ENCODE data around the gene BCAM. TPM values are rescaled to one million over a fixed set of nuclear protein-coding genes. Genes with fewer than 3 reads are reported as not detected.
A peak's percentile ranks its signal among the peaks of the same experiment; 100 is the strongest.
"Not testable (repeated sequence)": the region's sequence is repeated elsewhere in the genome, so short reads cannot be mapped to it uniquely, and the experiment has no call there.

BCAM gene, protein sequence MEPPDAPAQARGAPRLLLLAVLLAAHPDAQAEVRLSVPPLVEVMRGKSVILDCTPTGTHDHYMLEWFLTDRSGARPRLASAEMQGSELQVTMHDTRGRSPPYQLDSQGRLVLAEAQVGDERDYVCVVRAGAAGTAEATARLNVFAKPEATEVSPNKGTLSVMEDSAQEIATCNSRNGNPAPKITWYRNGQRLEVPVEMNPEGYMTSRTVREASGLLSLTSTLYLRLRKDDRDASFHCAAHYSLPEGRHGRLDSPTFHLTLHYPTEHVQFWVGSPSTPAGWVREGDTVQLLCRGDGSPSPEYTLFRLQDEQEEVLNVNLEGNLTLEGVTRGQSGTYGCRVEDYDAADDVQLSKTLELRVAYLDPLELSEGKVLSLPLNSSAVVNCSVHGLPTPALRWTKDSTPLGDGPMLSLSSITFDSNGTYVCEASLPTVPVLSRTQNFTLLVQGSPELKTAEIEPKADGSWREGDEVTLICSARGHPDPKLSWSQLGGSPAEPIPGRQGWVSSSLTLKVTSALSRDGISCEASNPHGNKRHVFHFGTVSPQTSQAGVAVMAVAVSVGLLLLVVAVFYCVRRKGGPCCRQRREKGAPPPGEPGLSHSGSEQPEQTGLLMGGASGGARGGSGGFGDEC
- 0.25 and 7.6 TPM in 2 replicates for total RNA-seq (2012; rRNA removed)

DNA sequence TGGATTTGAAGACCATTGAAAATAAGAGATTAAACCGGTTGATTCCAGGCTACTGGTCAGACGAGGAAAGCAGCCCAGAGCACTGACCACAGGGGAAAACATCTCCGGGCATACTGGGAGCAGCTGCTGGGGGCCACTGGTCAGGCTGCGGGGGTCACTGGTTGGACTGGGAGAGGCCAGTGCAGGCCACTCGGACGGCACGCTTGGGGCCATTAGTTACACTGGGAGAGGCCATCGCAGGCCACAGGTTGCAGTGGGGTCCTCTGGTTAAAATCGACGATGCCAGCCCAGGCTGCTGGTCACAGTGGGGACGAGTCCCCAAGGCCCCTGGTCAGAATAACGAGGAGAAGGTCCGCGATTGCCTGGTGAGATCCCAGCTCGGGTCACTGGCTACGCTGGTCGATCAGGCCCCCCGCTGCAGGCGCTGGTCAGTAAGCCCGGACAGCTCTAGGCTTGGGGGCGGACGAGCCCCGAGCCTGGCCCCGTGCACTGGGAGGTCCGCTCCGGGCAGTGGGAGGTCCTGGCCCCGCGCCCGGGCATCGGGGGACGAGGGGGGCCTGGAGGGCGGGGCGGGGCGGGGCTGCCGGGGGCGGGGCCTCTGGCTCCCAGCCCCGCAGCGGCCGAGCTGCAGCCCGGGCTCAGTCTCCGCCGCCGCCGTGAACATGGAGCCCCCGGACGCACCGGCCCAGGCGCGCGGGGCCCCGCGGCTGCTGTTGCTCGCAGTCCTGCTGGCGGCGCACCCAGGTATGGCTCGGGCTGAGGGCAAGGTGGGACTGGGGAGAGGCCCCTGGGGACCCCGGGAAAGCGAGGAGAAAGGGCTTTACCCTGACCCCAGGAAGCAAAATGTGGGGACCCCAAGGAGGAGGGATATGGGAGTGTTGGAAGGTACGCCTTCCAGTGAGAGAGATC, at the start of gene BCAM:
TSS of gene BCAM (plus strand) at position 641 of the 909 bp plus-strand sequence. CDS start at position 663, 22 bp downstream.
- no peaks in the 10 kb centered on the region for H3K9me3 ChIP-seq (replicated peaks; ENCODE audit: low read length)
- H3K27me3 ChIP-seq (ENCODE audit: control insufficient read depth, insufficient read depth, low read length) = no peaks in the 10 kb centered on the region
- H3K4me1 ChIP-seq (ENCODE audit: control insufficient read depth, insufficient read depth, low read length) = peaks cover 18% of the 10 kb centered on the region
- H3K9ac ChIP-seq (ENCODE audit: low read depth, low read length) = peak within 1 kb of the TSS; percentile 80
- H3K4me3 ChIP-seq (ENCODE audit: low read length) = peak within 1 kb of the TSS; percentile 77
- no peaks in the 10 kb centered on the region for H3K36me3 ChIP-seq (ENCODE audit: insufficient read depth, low read length)
- peak within 1 kb of the TSS; percentile 98 for H3K4me2 ChIP-seq (ENCODE audit: low read length)

DNA sequence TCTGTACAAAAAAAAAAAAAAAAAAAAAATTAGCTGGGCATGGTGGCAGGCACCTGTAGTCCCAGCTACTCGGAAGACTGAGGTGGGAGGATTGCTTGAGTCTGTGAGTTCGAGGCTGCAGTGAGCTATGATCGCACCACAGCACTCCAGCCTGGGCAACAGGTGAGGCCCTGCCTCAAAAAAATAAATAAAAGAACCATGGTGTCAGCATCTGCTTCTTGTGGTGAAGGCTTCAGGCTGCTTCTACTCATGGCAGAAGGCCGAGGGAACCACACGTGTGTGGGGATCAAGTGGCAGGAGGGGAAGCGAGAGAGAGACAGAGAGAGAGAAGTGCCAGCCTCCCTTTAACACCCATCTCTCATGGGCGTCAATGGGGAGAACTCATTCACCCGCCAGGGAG, 46.9 kb upstream of the BCAM start:
- Histone ChIP-seq H3K9me3 (replicated peaks; ENCODE audit: low read length) (no peaks in the 10 kb centered on the region), H3K4me2 (ENCODE audit: low read length) (no peak overlapping the region), H3K9ac (ENCODE audit: low read depth, low read length) (no peak overlapping the region), H3K36me3 (ENCODE audit: insufficient read depth, low read length) (peaks cover 29% of the 10 kb centered on the region), H3K4me1 (ENCODE audit: control insufficient read depth, insufficient read depth, low read length) (peaks cover 27% of the 10 kb centered on the region), H3K4me3 (ENCODE audit: low read length) (no peak overlapping the region), H3K27me3 (ENCODE audit: control insufficient read depth, insufficient read depth, low read length) (no peaks in the 10 kb centered on the region)

DNA sequence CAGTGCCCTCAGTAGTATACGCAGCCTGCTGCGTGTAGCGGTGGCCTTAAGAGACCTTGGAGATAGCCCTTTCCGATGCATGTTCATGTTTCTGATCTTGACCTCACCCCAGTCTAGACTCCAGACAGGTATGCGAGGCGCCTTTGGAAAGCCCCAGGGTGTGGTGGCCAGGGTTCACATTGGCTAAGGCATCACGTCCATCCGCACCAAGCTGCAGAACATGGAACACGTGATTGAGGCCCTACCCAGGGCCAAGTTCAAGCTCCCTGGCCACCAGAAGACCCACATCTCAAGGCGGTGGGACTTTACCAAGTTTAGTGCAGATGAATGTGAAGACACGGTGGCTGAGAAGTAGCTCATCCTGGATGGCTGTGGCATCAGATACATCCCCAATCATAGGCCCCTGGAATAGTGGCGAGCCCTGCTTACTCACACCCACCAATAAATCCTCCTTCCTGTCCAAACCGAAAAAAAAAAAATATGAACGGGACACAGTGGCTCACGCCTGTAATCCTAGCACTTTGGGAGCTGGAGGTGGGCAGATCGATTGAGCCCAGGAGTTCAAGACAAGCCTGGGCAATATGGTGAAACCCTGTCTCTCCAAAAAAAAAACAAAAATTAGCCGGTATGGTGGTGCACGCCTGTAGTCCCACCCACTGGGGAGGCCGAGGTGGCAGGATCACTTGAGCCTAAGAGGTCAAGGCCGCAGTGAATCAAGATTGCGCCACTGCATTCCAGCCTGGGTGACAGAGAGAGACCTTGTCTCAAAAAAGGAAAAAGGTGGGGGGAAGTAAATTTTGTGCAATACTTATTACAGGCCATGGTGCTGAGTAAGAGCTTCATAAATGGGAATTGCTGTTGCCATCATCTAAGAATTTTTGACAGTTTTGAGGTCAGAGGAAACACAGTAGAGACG, 43.6 kb upstream of the BCAM start:
- Histone ChIP-seq H3K9me3 (replicated peaks; ENCODE audit: low read length) (no peaks in the 10 kb centered on the region), H3K4me3 (ENCODE audit: low read length) (no peak overlapping the region), H3K4me1 (ENCODE audit: control insufficient read depth, insufficient read depth, low read length) (peaks cover 11% of the 10 kb centered on the region), H3K9ac (ENCODE audit: low read depth, low read length) (no peak overlapping the region), H3K4me2 (ENCODE audit: low read length) (no peak overlapping the region), H3K36me3 (ENCODE audit: insufficient read depth, low read length) (peaks cover 4% of the 10 kb centered on the region), H3K27me3 (ENCODE audit: control insufficient read depth, insufficient read depth, low read length) (no peaks in the 10 kb centered on the region)

DNA sequence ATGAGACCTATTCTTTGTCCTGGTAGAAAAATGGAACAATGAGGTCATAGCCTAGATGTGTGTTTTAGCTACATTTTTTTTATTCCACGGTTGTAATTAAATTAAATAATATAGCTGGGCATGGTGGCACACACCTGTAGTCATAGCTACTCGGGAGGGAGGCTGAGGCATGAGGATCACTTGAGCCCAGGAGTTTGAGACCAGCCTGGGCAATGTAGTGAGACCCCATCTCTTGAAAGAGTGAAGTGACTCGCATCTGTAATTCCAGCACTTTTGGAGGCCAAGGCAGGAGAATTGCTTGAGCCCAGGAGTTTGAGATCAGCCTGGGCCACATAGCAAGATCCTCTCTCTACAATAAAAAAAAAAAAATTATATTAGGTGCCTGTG, 43.0 kb upstream of the BCAM start:
- Histone ChIP-seq H3K9me3 (replicated peaks; ENCODE audit: low read length) (no peaks in the 10 kb centered on the region), H3K27me3 (ENCODE audit: control insufficient read depth, insufficient read depth, low read length) (no peaks in the 10 kb centered on the region), H3K4me2 (ENCODE audit: low read length) (no peak overlapping the region), H3K9ac (ENCODE audit: low read depth, low read length) (no peak overlapping the region), H3K36me3 (ENCODE audit: insufficient read depth, low read length) (no peaks in the 10 kb centered on the region), H3K4me1 (ENCODE audit: control insufficient read depth, insufficient read depth, low read length) (peaks cover 7% of the 10 kb centered on the region), H3K4me3 (ENCODE audit: low read length) (no peak overlapping the region)

DNA sequence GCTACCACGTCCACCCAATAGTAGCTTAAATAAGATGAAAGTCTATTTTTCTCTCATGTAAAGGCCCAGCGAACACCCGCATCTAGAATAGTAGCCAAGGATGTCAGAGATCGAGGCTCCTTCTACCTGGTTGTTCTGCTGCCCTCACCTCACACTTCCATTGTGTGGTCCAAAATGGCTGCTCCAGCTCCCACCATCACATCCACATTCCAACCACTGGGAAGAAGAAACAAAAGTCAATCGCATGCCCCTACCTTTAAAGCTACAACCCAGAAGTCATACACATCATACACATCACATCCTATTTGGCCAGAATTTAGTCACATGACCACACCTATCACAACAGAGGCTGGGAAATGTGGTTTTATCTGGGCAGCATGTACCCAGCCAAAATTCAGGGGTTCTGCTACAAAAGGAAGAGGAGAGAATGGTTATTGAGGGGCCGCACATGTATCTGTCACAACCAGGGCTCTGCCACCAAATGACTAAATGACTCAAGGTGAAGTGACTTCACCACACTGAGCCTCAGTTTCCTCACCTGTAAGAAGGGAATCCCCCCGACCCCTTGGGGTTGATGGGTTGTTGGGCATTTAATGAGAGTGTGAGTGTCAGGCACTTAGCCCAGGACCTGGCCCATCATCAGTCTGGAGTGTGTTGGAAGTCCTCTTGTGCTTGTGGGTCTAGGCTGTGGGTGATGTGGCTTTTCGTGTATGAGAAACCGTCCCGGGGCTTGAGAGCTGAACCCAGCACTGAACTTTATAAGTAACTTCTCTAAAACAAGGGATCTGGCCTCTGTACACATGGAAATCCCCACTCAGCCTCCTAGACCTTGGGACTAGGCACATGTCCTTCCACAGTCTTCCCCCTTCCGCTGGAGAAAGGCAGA, 41.4 kb upstream of the BCAM start:
- Histone ChIP-seq H3K4me3 (ENCODE audit: low read length) (no peak overlapping the region), H3K27me3 (ENCODE audit: control insufficient read depth, insufficient read depth, low read length) (no peaks in the 10 kb centered on the region), H3K9me3 (replicated peaks; ENCODE audit: low read length) (no peaks in the 10 kb centered on the region), H3K4me1 (ENCODE audit: control insufficient read depth, insufficient read depth, low read length) (peaks cover 9% of the 10 kb centered on the region), H3K9ac (ENCODE audit: low read depth, low read length) (no peak overlapping the region), H3K36me3 (ENCODE audit: insufficient read depth, low read length) (no peaks in the 10 kb centered on the region), H3K4me2 (ENCODE audit: low read length) (no peak overlapping the region)

DNA sequence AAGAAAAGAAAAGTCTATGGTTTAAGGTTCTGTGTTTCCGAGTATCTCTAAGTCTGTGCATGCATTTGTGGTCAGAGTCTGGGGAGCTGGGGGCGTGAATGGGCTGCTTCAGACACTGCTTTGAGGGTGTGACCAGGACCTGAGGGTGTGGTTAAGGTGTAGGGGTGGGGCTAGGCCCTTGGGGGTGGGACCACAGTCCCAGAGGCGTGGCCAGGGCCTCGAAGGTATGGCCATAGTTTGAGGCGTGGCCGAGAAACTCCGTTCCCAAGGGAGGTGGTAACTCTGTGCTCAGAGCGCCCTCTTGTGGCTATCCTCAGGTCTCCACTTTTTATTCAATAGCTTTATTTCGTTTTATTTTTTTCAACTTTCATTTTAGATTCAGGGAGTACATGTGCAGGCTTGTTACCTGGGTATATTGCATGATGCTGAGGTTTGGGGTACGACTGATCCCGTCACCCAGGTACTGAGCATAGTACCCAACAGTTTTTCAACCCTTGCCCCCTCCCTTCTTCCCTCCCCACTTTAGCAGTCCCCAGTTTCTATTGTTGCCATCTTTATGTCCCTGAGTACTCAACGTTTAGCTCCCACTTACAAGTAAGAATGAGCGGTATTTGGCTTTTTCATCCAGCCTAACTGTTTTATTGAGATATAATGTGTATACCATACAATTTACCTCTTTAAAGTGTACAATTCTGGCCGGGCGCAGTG, 38.2 kb upstream of the BCAM start:
- no peaks in the 10 kb centered on the region for H3K27me3 ChIP-seq (ENCODE audit: control insufficient read depth, insufficient read depth, low read length)
- peaks cover 30% of the 10 kb centered on the region for H3K4me1 ChIP-seq (ENCODE audit: control insufficient read depth, insufficient read depth, low read length)
- H3K36me3 ChIP-seq (ENCODE audit: insufficient read depth, low read length) = no peaks in the 10 kb centered on the region
- H3K4me3 ChIP-seq (ENCODE audit: low read length) = no peak overlapping the region
- peak overlapping the region; percentile 48 for H3K4me2 ChIP-seq (ENCODE audit: low read length)
- H3K9ac ChIP-seq (ENCODE audit: low read depth, low read length) = peak overlapping the region; percentile 35
- H3K9me3 ChIP-seq (replicated peaks; ENCODE audit: low read length) = no peaks in the 10 kb centered on the region

DNA sequence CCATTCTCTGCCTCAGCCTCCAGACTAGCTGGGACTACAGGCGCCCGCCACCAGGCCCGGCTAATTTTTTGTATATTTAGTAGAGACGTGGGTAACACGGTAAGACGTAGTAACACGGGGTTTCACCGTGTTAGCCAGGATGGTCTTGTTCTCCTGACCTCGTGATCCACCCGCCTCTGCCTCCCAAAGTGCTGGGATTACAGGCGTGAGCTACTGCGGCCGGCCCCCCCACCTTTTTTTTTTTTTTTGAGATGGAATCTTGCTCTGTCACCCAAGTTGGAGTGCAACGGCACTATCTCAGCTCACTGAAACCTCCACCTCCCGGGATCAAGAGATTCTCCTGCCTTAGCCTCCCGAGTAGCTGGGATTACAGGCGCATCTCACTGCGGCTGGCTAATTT, 36.8 kb upstream of the BCAM start:
- H3K4me3 ChIP-seq (ENCODE audit: low read length); H3K9me3 ChIP-seq (replicated peaks; ENCODE audit: low read length): not testable (repeated sequence)
- H3K4me1 ChIP-seq (ENCODE audit: control insufficient read depth, insufficient read depth, low read length) = peaks cover 30% of the 10 kb centered on the region

DNA sequence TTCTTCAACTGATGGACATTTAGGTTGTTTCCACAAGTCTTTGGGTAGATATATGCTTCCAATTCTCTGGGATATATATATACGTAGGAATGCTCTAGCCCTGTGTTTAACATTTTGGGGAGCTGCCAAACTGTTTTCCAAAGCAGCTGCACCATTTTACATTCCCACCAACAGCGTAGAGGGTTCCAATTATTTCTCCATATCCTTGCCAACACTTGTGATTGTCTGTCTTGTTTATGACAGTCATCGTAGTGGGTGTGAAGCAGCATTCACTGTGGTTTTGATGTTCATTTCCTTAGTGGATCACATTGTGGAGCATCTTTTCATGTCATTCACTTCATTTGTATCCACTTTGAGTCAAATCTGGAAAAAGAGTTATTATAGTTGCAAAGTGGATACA, 35.9 kb upstream of the BCAM start:
- Histone ChIP-seq H3K9ac (ENCODE audit: low read depth, low read length) (no peak overlapping the region), H3K27me3 (ENCODE audit: control insufficient read depth, insufficient read depth, low read length) (no peaks in the 10 kb centered on the region), H3K4me2 (ENCODE audit: low read length) (no peak overlapping the region), H3K9me3 (replicated peaks; ENCODE audit: low read length) (no peaks in the 10 kb centered on the region), H3K4me3 (ENCODE audit: low read length) (no peak overlapping the region), H3K36me3 (ENCODE audit: insufficient read depth, low read length) (no peaks in the 10 kb centered on the region), H3K4me1 (ENCODE audit: control insufficient read depth, insufficient read depth, low read length) (peaks cover 30% of the 10 kb centered on the region)

More for the DNA sequence above, 36.8 kb upstream of the BCAM start:
- not testable (repeated sequence) for H3K27me3 ChIP-seq (ENCODE audit: control insufficient read depth, insufficient read depth, low read length); H3K9ac ChIP-seq (ENCODE audit: low read depth, low read length); H3K4me2 ChIP-seq (ENCODE audit: low read length); H3K36me3 ChIP-seq (ENCODE audit: insufficient read depth, low read length)

DNA sequence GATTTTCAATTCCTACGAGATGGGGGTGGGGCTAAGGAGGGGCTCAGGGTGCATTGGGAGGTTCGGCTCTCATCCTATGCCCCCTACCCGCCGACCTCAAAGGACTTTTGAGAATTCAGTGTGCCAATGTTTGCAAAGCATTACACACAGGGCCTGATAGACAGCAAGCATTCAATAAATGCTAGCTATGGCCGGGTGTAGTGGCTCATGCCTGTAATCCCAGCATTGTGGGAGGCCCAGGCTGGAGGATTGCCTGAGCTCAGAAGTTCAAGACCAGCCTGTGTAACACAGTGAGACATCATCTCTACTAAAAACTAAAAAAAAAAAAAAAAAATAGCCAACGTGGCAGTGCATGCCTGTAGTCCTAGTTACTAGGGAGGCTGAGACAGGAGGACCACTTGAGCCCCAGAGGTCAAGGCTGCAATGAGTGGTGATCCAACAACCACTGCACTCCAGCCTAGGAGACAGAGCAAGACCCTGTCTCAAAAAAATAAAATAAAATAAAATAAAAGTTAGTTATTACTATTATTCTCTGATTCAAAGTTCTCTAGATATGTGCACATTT, 33.1 kb upstream of the BCAM start:
- Histone ChIP-seq H3K36me3 (ENCODE audit: insufficient read depth, low read length) (no peaks in the 10 kb centered on the region), H3K4me2 (ENCODE audit: low read length) (no peak overlapping the region), H3K9me3 (replicated peaks; ENCODE audit: low read length) (no peaks in the 10 kb centered on the region), H3K4me3 (ENCODE audit: low read length) (no peak overlapping the region), H3K27me3 (ENCODE audit: control insufficient read depth, insufficient read depth, low read length) (no peaks in the 10 kb centered on the region), H3K9ac (ENCODE audit: low read depth, low read length) (no peak overlapping the region), H3K4me1 (ENCODE audit: control insufficient read depth, insufficient read depth, low read length) (peaks cover 30% of the 10 kb centered on the region)

All from skeletal muscle satellite cell (primary cell).